ENCODE data around the gene SLCO2A1.

SLCO2A1 gene

DNA sequence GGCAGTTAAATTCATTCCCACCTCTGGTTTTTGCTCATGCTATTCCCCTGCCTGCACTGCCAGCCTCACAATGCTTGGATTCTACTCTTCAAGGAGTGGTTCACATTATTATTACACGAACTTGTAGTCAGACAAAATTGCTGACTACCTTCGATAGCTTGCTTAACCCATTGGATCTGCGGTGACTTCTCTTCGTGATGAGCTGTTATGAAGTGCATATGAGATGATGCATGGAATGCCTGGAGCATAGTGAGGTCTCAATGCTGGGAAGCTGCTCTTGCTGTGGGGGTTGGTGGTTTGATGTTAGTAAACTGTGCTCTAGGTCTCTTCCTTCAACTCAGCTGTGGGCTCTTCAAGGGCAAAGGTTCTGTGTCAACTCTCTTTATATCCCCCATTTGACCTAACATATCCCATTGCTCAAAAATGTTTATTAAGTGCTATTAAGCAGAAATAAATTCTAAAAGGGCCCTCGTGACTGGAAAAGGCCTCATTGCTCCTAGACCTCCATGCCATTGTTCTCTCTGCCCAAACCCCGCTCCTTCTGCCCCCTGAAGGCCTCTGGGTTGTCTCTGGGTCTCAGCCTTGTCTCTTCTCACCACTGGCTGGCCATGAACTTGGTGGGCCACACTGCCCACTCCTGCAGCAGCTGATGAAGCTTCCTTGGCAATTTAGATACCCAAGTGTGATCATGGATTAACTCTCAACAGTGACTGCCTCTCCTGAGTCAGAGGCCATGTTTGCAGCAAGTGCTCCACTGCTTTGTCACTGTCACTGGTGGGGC, 4.5 kb upstream of the SLCO2A1 start:
- no peak overlapping the region for H3K9ac ChIP-seq (ENCODE audit: low read depth, low read length)
- no peaks in the 10 kb centered on the region for H3K9me3 ChIP-seq (ENCODE audit: control insufficient read depth, insufficient read depth, low read length)
- no peaks in the 10 kb centered on the region for H3K36me3 ChIP-seq (ENCODE audit: insufficient read depth, low read length)
- peaks cover 4% of the 10 kb centered on the region; the same call in 1 of the 2 replicates for H3K4me1 ChIP-seq (ENCODE audit: insufficient read depth, low read length)

DNA sequence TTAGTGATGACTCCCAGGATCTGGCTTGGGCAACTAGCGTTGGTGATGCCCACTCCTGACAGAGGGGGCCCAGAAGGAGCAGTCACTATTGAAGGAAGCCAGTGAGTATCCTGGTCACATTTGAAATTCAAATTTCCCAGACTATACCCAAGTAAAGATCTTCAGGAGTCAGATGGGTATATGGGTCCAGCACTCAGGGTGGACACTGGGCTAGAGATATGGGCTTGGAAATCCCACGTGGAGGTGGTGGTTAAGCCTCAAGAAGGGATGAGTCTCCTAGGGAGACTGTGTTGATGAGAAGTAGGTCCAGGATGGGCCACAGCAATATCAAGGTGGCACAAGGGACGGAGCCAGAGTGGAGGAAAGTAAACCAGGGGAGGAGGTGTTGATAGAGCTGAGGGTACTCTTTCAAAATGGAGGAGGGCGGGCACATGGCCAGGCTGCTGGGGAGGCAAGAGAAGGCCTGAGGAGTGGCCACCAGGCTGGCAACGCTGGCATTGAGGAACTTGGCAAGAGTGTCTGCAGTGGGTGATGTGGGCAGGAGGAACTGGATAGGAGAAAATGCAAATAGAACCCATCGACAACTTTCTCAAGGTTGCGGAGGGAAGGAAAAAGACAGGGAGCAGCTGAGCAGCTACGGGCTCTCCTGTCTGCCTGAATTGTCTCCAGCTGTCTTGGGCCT, 3.7 kb upstream of the SLCO2A1 start:
- no peaks in the 10 kb centered on the region for H3K9me3 ChIP-seq (ENCODE audit: control insufficient read depth, insufficient read depth, low read length)
- peaks cover 8% of the 10 kb centered on the region; the same call in 1 of the 2 replicates for H3K4me1 ChIP-seq (ENCODE audit: insufficient read depth, low read length)
- no peaks in the 10 kb centered on the region for H3K36me3 ChIP-seq (ENCODE audit: insufficient read depth, low read length)
- H3K9ac ChIP-seq (ENCODE audit: low read depth, low read length): no peak overlapping the region

DNA sequence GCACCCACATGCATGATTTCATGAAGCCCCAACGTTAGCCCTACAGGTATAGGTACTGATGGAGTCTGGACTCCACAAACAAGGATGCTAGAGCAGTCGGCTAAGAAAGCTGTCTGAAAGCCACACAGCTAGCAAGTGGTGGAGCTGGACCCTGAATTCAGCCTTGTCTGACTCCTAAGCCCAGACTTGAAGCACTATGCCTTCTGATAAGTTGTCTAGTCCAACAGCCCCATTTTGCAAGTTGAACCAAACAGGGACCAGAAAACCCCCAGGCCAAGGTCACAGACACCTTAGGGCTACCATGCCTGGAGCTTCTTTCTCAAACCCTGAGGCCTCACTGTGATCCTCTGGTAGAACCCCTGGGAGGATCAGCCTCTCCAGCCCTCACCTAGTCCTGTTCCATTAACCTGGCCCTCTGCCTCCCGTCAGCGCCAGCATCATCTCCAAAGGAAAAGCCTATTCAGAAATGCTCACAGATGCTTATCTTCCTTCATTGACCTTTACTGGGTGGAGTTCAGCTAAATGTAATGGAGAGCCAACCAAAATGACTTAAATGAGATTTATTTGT, 1.7 kb upstream of the SLCO2A1 start:
- Histone ChIP-seq H3K9ac (ENCODE audit: low read depth, low read length) (no peak overlapping the region), H3K9me3 (ENCODE audit: control insufficient read depth, insufficient read depth, low read length) (no peaks in the 10 kb centered on the region), H3K4me1 (ENCODE audit: insufficient read depth, low read length) (peaks cover 8% of the 10 kb centered on the region; the same call in 1 of the 2 replicates), H3K36me3 (ENCODE audit: insufficient read depth, low read length) (no peaks in the 10 kb centered on the region)

DNA sequence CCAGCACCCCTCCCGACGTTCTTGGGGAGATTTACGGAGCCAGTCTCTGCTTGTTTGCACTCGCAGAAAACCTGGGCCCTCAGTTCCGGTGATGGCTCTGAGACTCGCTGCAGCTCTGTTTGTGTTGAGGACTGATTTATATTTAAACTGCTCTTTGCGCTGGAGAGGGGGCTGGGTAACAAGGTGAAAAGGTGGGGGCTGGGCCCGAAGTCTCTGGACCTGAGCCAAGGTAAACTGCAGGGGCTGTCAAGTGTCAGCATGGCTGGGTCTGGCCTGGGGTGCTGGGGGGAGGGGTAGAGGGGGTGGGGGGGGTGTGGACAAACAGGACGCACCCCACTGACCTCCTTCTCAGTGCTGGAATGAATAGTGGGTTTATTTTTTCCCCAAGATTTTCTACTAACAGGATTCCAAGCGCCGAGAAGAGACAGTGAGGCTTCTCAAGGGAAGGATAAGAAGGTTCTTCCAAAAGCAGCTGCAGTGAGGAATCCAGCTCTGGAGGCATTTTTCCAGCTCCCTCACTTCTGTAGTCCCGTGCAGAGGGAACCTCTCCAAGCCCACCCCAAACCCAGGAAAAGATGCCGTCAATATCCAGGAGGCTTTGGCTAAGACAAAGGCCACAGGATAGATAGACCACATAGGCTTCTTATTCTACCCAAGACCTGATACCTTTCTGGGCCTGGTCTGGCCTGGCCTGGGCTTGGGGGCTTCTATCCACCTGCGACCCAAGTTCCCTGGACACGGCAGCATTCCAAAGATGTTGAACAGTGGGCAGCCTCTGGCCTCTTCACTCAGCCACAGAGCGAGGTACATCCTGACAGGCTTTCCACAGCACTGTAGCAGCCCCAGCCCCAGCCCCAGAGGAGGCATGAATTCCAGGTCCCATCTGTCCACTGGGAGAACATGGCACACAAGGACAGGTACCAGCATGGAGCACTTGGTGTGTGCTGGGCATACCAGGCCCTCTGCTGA, 938 bp upstream of the SLCO2A1 start:
- H3K4me1 ChIP-seq (ENCODE audit: insufficient read depth, low read length): peaks cover 8% of the 10 kb centered on the region; the same call in 1 of the 2 replicates
- peak overlapping the region; percentile 72; the same call in 1 of the 2 replicates for H3K9ac ChIP-seq (ENCODE audit: low read depth, low read length)
- H3K9me3 ChIP-seq (ENCODE audit: control insufficient read depth, insufficient read depth, low read length): no peaks in the 10 kb centered on the region
- no peaks in the 10 kb centered on the region for H3K36me3 ChIP-seq (ENCODE audit: insufficient read depth, low read length)

DNA sequence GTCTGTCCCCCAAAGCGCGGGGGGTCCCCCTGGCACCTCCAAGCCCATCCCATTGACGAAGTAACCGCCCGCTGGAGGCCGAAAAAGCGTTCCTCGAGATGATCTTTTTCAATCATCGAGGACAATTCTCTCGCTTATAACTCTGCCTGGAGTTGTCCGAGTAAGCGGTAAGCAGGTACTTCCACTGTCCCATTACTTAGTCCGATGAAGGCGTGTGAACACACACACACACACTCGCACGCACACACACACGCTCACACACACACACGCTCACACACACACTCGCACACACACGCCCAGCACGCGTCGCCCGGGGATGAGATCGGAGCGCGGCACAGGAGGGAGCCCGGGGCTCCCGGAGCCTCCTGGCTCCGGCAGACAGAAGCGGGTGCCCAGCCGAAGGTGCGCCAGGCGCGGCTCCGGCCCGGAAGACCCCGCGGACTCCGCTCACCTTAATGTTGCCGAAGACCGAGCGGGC, 430 bp downstream of the SLCO2A1 start:
- H3K9ac ChIP-seq (ENCODE audit: low read depth, low read length): peak overlapping the region; percentile 72; the same call in 1 of the 2 replicates
- no peaks in the 10 kb centered on the region for H3K36me3 ChIP-seq (ENCODE audit: insufficient read depth, low read length)
- H3K9me3 ChIP-seq (ENCODE audit: control insufficient read depth, insufficient read depth, low read length): no peaks in the 10 kb centered on the region
- H3K4me1 ChIP-seq (ENCODE audit: insufficient read depth, low read length): peaks cover 8% of the 10 kb centered on the region; the same call in 1 of the 2 replicates

DNA sequence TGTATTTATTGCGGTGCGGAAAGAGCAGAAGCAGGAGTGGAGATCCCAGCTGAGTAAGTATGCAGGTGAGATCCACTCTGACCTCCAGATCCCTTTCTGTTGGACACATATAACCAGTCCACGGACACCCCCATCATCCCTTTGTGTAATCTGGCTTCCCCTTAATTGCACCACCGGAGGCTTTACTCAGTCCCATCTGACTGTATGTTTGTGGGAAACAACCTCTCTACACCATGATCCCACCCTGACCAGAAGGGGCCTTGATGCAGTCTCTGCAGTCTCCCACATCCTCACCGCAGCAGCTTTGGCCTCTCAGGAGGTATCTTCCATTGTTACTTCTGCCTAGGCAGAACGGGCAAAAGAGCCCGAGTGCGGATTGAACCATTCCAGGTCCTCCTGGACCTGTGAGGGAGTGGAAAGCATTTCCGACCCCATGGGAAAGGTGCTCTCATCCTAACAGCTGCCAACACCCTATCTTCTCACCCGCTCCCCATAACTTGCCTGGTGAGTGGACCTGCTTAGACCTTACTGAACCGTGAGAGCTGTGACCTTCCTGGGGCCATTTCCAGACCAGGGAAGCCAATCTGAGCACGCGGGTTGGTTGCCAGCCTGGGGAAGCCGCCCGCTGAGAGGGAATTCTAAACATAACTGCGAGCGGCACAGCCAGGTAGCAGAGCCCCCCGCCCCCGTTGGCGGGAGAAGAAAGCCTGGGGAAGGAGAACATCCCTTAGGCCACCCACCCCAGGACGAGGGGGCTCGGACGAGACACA, 1.1 kb downstream of the SLCO2A1 start:
- Histone ChIP-seq H3K9ac (ENCODE audit: low read depth, low read length) (peak overlapping the region; percentile 72; the same call in 1 of the 2 replicates), H3K36me3 (ENCODE audit: insufficient read depth, low read length) (no peaks in the 10 kb centered on the region), H3K9me3 (ENCODE audit: control insufficient read depth, insufficient read depth, low read length) (no peaks in the 10 kb centered on the region)

DNA sequence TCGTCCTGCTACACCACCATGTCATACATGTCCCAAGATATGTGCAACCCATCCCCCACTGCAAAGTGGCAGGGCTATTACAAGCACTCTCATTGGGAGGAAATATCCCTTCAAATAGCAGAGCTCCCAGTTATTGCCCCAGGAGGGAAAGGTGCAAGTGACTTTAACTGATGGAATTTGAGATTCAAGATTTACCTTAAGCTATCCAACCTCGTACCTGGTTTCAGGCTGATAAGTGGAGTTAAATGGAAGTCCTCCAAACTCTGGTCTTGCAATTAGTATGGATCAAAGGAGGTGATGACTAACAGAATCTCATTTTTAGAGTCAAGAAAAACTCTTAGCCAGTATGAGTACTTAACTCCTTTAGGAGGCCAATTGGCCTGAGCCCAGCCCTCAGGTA, 2.1 kb downstream of the SLCO2A1 start:
- no peaks in the 10 kb centered on the region for H3K9me3 ChIP-seq (ENCODE audit: control insufficient read depth, insufficient read depth, low read length)
- H3K36me3 ChIP-seq (ENCODE audit: insufficient read depth, low read length): no peaks in the 10 kb centered on the region
- H3K9ac ChIP-seq (ENCODE audit: low read depth, low read length): no peak overlapping the region
- H3K4me1 ChIP-seq (ENCODE audit: insufficient read depth, low read length): peaks cover 8% of the 10 kb centered on the region; the same call in 1 of the 2 replicates

More for the DNA sequence above, 1.1 kb downstream of the SLCO2A1 start:
- peaks cover 8% of the 10 kb centered on the region; the same call in 1 of the 2 replicates for H3K4me1 ChIP-seq (ENCODE audit: insufficient read depth, low read length)

DNA sequence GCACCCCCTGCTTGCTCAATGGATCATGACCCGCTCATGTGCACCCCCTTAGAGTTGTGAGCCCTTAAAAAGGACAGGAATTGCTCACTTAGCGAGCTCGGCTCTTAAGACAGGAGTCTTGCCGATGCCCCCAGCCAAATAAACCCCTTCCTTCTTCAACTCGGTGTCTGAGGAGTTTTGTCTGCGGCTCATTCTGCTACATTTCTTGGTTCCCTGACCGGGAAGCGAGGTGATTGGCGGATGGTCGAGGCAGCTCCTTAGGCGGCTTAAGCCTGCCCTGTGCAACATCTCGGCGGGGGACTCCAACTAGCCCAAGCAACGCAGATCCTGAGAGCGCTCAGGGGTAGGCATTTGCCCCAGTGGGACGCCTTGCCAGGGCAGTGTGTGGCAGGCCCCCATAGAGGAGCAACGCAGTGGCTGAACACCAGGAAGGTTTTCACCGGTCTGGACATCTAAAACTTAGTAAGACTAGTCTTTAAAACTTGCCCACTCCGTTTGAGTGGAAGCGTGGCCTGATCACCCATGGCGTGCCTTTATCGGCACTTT, 9.5 kb downstream of the SLCO2A1 start:
- Histone ChIP-seq H3K4me1 (ENCODE audit: insufficient read depth, low read length) (no peaks in the 10 kb centered on the region), H3K9ac (ENCODE audit: low read depth, low read length) (no peak overlapping the region), H3K9me3 (ENCODE audit: control insufficient read depth, insufficient read depth, low read length) (no peaks in the 10 kb centered on the region), H3K36me3 (ENCODE audit: insufficient read depth, low read length) (no peaks in the 10 kb centered on the region)

DNA sequence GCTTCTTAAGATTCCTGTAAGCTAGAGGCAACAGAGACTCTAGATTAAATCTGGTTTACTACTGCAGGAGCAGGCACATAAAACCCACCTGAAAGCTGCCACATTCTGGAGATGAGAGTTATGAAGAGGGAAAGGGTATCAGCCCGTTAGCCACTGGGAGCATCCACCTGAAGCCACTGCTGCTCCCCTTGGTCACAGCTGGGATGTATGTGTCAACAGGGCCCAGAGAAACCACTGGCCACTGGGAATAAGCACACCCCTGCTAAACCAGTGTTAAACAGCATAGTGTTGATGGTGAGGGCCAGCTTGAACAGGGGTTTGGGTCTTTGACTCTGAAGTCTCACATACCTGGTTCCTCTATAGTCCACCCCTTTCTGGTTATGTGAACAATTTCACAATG, 10.9 kb downstream of the SLCO2A1 start:
- no peaks in the 10 kb centered on the region for H3K9me3 ChIP-seq (ENCODE audit: control insufficient read depth, insufficient read depth, low read length)
- H3K36me3 ChIP-seq (ENCODE audit: insufficient read depth, low read length): no peaks in the 10 kb centered on the region
- no peaks in the 10 kb centered on the region for H3K4me1 ChIP-seq (ENCODE audit: insufficient read depth, low read length)
- H3K9ac ChIP-seq (ENCODE audit: low read depth, low read length): no peak overlapping the region

DNA sequence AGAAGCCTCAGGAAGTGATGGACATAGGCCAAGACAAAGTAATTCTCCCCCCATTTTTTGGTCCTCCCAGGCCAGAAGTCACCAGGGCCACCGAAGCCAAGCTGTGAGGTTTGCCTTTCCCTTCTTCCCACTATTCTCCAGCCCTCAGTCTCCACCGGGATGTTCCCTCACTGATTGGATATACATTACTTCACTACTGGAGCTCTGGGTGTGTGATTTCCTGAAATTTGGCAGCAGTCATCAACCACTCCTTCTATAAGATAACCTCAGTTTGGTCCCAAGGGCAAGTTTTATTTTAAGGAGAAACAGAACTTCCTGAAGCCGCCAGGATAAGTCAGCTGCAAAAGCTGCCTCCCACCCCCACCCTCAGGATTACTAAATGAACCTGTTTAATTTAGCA, 11.3 kb downstream of the SLCO2A1 start:
- no peaks in the 10 kb centered on the region for H3K4me1 ChIP-seq (ENCODE audit: insufficient read depth, low read length)
- no peaks in the 10 kb centered on the region for H3K9me3 ChIP-seq (ENCODE audit: control insufficient read depth, insufficient read depth, low read length)
- no peak overlapping the region for H3K9ac ChIP-seq (ENCODE audit: low read depth, low read length)
- no peaks in the 10 kb centered on the region for H3K36me3 ChIP-seq (ENCODE audit: insufficient read depth, low read length)

DNA sequence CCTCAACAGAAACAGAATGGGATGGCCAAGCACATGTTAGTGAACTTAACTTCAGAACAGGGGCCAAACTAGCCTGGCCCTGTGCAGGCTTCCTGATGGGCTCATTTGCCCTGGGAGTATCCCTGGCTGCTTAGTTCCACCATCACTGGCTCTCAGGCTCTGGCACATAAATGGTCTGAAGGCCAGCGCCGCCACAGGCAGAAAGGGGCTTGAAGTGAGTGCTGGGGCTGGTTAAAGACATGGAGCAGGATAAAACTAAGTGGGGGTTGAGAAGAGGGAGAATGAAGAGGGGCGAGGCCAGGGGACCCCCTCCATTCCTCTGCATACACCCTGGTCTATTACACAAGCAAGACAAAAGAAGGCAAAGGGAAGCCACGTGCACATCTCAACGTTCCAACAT, 12.2 kb downstream of the SLCO2A1 start:
- Histone ChIP-seq H3K4me1 (ENCODE audit: insufficient read depth, low read length) (no peaks in the 10 kb centered on the region), H3K36me3 (ENCODE audit: insufficient read depth, low read length) (no peaks in the 10 kb centered on the region), H3K9me3 (ENCODE audit: control insufficient read depth, insufficient read depth, low read length) (no peaks in the 10 kb centered on the region)

DNA sequence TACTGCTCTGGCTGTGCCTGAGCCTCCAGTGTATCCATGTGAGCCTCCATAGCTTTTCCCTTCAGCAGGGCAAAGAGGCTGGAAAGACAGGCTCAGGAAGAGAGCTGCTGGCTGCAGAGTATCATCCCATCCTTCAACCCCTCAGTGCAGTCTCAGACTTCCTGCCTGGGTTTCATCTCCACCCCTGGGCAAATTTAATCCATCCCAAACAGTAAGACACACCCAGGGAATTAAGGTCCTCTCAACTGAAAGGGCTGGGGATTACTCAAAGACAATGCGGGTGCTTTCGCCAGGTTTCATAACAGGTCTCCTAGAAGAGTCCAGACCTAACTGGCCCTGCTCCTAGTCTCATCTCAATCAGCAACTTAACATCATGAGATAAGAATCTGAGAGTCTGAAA, 15.5 kb downstream of the SLCO2A1 start:
- no peaks in the 10 kb centered on the region for H3K9me3 ChIP-seq (ENCODE audit: control insufficient read depth, insufficient read depth, low read length)
- no peak overlapping the region for H3K9ac ChIP-seq (ENCODE audit: low read depth, low read length)
- no peaks in the 10 kb centered on the region for H3K36me3 ChIP-seq (ENCODE audit: insufficient read depth, low read length)
- H3K4me1 ChIP-seq (ENCODE audit: insufficient read depth, low read length): no peaks in the 10 kb centered on the region

More for the DNA sequence above, 12.2 kb downstream of the SLCO2A1 start:
- H3K9ac ChIP-seq (ENCODE audit: low read depth, low read length): no peak overlapping the region

DNA sequence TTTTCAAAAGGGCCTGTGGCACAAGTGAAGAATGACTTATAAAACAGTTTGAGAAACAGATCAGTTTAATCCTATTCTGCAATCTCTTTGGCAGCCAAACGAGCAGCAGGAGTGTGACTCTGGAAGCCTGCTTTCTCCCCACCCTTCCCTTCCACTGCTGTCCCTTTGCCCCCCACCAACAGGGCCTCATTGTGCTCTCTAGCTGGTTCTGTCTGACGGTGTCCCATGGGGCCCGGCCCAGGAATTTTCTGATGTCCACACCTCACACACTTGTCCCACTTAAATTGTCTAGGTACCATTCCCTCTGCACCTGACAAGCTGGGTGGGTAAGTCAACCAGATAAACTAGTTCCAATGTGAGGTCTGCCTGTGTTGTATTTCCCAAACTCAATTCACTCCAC, 16.4 kb downstream of the SLCO2A1 start:
- H3K36me3 ChIP-seq (ENCODE audit: insufficient read depth, low read length): no peaks in the 10 kb centered on the region
- no peak overlapping the region for H3K9ac ChIP-seq (ENCODE audit: low read depth, low read length)

More for the DNA sequence above, 16.4 kb downstream of the SLCO2A1 start:
- H3K4me1 ChIP-seq (ENCODE audit: insufficient read depth, low read length): no peaks in the 10 kb centered on the region
- no peaks in the 10 kb centered on the region for H3K9me3 ChIP-seq (ENCODE audit: control insufficient read depth, insufficient read depth, low read length)
